GM12878 (cell line): ENCODE data around the gene RHOT1. TPM values are rescaled to one million over a fixed set of nuclear protein-coding genes. Genes with fewer than 3 reads are reported as not detected.

Source experiments
- ATAC-seq: fragments of 200-7000 bp; cut with Tn5 transposase; 3 replicates; pipeline ENCODE4 v1.9.1; 2020; ENCODE audit warnings: mild to moderate bottlenecking, moderate library complexity
- BruUV-seq: library from RNA; stranded (reverse); fragments of 400-500 nt; replicated peaks from 2 replicates; lab custom pipeline; 2021; lab: Mats Ljungman, UMichigan
- CTCF ChIA-PET: fragments of 300-600 bp; sonication (Branson Sonifier 250); formaldehyde crosslinking; extraction: SDS; loops from one replicate; lab custom pipeline; 2021; ENCODE audit warnings: inconsistent platforms; lab: Yijun Ruan, JAX
- POLR2A ChIA-PET: fragments of 350-600 bp; formaldehyde crosslinking; extraction: SDS; loops from one replicate; lab custom pipeline; 2021; ENCODE audit warnings: inconsistent platforms; lab: Charles Lee
- RAD21 ChIA-PET: fragments of 300-600 bp; sonication (Branson Sonifier 250); formaldehyde crosslinking; loops from one replicate; lab custom pipeline; 2023; ENCODE audit warnings: antibody characterized with exemption; ENCODE audit not compliant: unreplicated experiment; lab: Charles Lee
- SMC1A ChIA-PET: fragments of 300-600 bp; sonication (Branson Sonifier 250); formaldehyde crosslinking; loops from one replicate; lab custom pipeline; 2023; ENCODE audit not compliant: unreplicated experiment, uncharacterized antibody; lab: Charles Lee
- DNase-seq: peaks from one replicate; pipeline ENCODE4 v3.0.0-alpha.2; 2011; ENCODE audit warnings: low read depth, low spot score
- FAIRE-seq: peaks from 3 replicates; lab custom pipeline; 2011; peaks lifted over from hg19 to GRCh38; lab: Jason Lieb, UNC
- H2AFZ ChIP-seq: 2 replicates; pipeline ENCODE4 v1.6.0; 2011; ENCODE audit warnings: low read depth, low read length, control low read depth; ENCODE audit not compliant: control insufficient read depth
- H3K27ac ChIP-seq: 2 replicates; pipeline ENCODE4 v1.5.1; 2011; ENCODE audit warnings: control low read depth; ENCODE audit not compliant: control insufficient read depth, insufficient read depth
- H3K27me3 ChIP-seq, 2 experiments: replicated peaks in 1 of 2; 2 replicates each; pipeline versions ENCODE4 v1.6.0 to v1.6.1; 2011; ENCODE audit warnings: low read length in 1 of 2; ENCODE audit not compliant: control insufficient read depth in 2 of 2, insufficient read depth in 2 of 2
- H3K36me3 ChIP-seq, 2 experiments: 2 replicates each; pipeline ENCODE4 v1.5.1; 2011; ENCODE audit warnings: low read length in 1 of 2; ENCODE audit not compliant: control insufficient read depth in 2 of 2, insufficient read depth in 2 of 2
- H3K4me1 ChIP-seq: 2 replicates; pipeline ENCODE4 v1.6.1; 2011; ENCODE audit warnings: mild to moderate bottlenecking, low read length, moderate library complexity, mixed read lengths; ENCODE audit not compliant: control insufficient read depth, insufficient read depth
- H3K4me2 ChIP-seq: 2 replicates; pipeline ENCODE4 v1.6.0; 2011; ENCODE audit warnings: control low read depth; ENCODE audit not compliant: control insufficient read depth, insufficient read depth
- H3K4me3 ChIP-seq: fragments of 200-600 bp; sonication (generic); 2 replicates; pipeline ENCODE4 v1.5.1; 2016
- H3K79me2 ChIP-seq: 2 replicates; pipeline ENCODE4 v1.6.0; 2011; ENCODE audit warnings: low read length; ENCODE audit not compliant: control insufficient read depth, insufficient read depth
- H3K9ac ChIP-seq: 2 replicates; pipeline ENCODE4 v1.8.0; 2011; ENCODE audit warnings: low read length, control low read depth, mixed read lengths; ENCODE audit not compliant: control insufficient read depth, insufficient read depth
- H3K9me3 ChIP-seq: replicated peaks from 3 replicates; pipeline ENCODE4 v1.5.1; 2011; ENCODE audit warnings: mild to moderate bottlenecking, low read length; ENCODE audit not compliant: control insufficient read depth, insufficient read depth
- H4K20me1 ChIP-seq: 2 replicates; pipeline ENCODE4 v1.6.0; 2011; ENCODE audit not compliant: control insufficient read depth, insufficient read depth
- CHD4 ChIP-seq: fragments of 200-600 bp; sonication (generic); IDR thresholded peaks from 2 replicates; pipeline ENCODE4 v1.6.1; 2016; ENCODE audit warnings: mild to moderate bottlenecking
- DPF2 ChIP-seq: fragments of 450-650 bp; IDR thresholded peaks from 2 replicates; pipeline ENCODE4 v1.6.1; 2017; ENCODE audit warnings: mild to moderate bottlenecking
- EED ChIP-seq: sonication (generic); IDR thresholded peaks from 2 replicates; pipeline ENCODE4 v1.6.1; 2016; ENCODE audit warnings: antibody characterized with exemption, low read depth
- NFXL1 ChIP-seq: fragments of 450-650 bp; IDR thresholded peaks from 2 replicates; pipeline ENCODE4 v1.6.1; 2017; ENCODE audit warnings: antibody characterized with exemption, mild to moderate bottlenecking, borderline replicate concordance
- POLR2AphosphoS2 ChIP-seq: IDR thresholded peaks from 2 replicates; pipeline ENCODE4 v1.6.1; 2011; ENCODE audit warnings: low read depth, mild to moderate bottlenecking, low read length, improper control_type of control experiment, moderate library complexity
- TBL1XR1 ChIP-seq: IDR thresholded peaks from 2 replicates; pipeline ENCODE4 v1.6.1; 2012; ENCODE audit warnings: low read depth, low read length, improper control_type of control experiment
- WGBS: methylation state at CpG from one replicate; pipeline ENCODE4 v1.1.6; 2016; ENCODE audit warnings: low lambda C conversion rate; ENCODE audit not compliant: insufficient replicate concordance, insufficient coverage; ENCODE audit errors: missing lambda C conversion rate; 5-methylcytosine and 5-hydroxymethylcytosine counted together
- in situ Hi-C: fragments of 300-500 bp; cut with MboI; formaldehyde crosslinking; loops from 9 replicates; pipeline ENCODE4 v1.14.3; 2018; ENCODE audit warnings: mixed read lengths
- intact Hi-C: fragments of 100-400 bp; cut with micrococcal nuclease; formaldehyde crosslinking; loops from one replicate; pipeline ENCODE4 v1.14.2; 2022; ENCODE audit not compliant: unreplicated experiment
- polyA plus RNA-seq, 11 experiments: library from polyadenylated mRNA; depleted of rRNA in 4 of 11; unstranded in 6 of 11; stranded (reverse) in 5 of 11; fragments of >200 nt; fragmentation: Nextera tagmentation in 4 of 11; fragmentation: Illumina TruSeq in 1 of 11; extraction: Ambion mirVana in 4 of 11; extraction: Trizol in 1 of 11; gene quantifications; 1 replicate in 1 of 11; 2 replicates in 10 of 11; pipeline versions ENCODE4 v1.2.1 to v1.2.3, GENCODE V29; 2011 to 2016; ENCODE audit warnings: inconsistent platforms in 2 of 11, missing spikeins in 2 of 11, low read depth in 1 of 11
- total RNA-seq, 4 experiments: library from RNA; depleted of rRNA in 3 of 4; stranded (reverse); fragments of >200 nt in 3 of 4; fragmentation: Illumina TruSeq in 1 of 4; extraction: Trizol in 1 of 4; gene quantifications; 2 replicates each; pipeline versions ENCODE4 v1.2.1 to v1.2.3, GENCODE V29; 2013 to 2021
- TF ChIP-seq, protein P1 (sequence below): fragments of 450-650 bp; IDR thresholded peaks from 2 replicates; pipeline ENCODE4 v1.6.1; 2016; ENCODE audit warnings: mild to moderate bottlenecking
- TF ChIP-seq, protein P2 (sequence below): fragments of 450-650 bp; IDR thresholded peaks from 2 replicates; pipeline ENCODE4 v1.6.1; 2017; ENCODE audit warnings: mild to moderate bottlenecking
- TF ChIP-seq, protein P3 (sequence below): IDR thresholded peaks from 2 replicates; pipeline ENCODE4 v1.6.1; 2011; ENCODE audit warnings: low read depth, low read length, improper control_type of control experiment, borderline replicate concordance

RHOT1 gene
- total and polyA plus RNA-seq, 10 of the 15 experiments (the other 5 are each of a cell fraction or from before 2014, with no cell fraction given), result 13.3 to 68.2 (median 22.8) TPM

DNA sequence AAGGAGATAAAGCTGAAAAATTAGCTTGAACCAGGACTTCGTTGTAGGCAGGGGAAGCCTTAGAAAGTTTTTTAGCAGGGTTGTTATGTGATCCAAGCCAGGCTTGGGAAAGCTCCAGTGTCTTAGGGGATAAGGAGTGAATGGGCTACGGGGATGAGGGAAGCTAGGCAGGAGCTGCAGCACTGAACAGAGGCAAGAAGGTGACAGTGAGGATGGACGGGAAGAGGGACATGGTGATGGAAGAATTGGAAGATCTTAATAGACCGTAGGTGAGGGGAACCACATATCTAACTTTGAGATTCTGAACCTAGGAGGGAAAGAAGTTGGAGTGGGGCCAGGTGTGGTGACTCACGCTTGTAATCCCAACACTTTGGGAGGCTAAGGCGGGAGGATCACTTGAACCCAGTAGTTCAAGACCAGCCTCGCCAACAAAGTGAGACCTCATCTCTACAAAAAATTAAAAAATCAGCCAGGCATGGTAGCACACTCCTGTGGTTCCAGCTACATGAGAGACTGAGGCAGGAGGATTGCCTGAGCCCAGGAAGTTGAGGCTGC is 126.5 kb downstream of the RHOT1 start:
- Histone ChIP-seq H3K4me2 (no peak overlapping the region), H3K36me3 (no peaks in the 10 kb centered on the region), H3K9ac (no peak overlapping the region), H4K20me1 (no peaks in the 10 kb centered on the region)
- no peak for DNase-seq
- in situ Hi-C loops, result no loop called here
- SMC1A ChIA-PET, result interaction anchor here (1.5 kb wide), 1 partner anchor 47 kb away, joined by 3 read pairs; no protein-coding TSS in a partner anchor
- POLR2A ChIA-PET, result no interaction called here
- TF ChIP-seq TBL1XR1, result no peak
- TF ChIP-seq CHD4, result no peak
- TF ChIP-seq EED, result no peak
- no peak for TF ChIP-seq DPF2
- TF ChIP-seq, protein P1, sequence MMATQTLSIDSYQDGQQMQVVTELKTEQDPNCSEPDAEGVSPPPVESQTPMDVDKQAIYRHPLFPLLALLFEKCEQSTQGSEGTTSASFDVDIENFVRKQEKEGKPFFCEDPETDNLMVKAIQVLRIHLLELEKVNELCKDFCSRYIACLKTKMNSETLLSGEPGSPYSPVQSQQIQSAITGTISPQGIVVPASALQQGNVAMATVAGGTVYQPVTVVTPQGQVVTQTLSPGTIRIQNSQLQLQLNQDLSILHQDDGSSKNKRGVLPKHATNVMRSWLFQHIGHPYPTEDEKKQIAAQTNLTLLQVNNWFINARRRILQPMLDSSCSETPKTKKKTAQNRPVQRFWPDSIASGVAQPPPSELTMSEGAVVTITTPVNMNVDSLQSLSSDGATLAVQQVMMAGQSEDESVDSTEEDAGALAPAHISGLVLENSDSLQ, result no peak
- TF ChIP-seq, protein P2, sequence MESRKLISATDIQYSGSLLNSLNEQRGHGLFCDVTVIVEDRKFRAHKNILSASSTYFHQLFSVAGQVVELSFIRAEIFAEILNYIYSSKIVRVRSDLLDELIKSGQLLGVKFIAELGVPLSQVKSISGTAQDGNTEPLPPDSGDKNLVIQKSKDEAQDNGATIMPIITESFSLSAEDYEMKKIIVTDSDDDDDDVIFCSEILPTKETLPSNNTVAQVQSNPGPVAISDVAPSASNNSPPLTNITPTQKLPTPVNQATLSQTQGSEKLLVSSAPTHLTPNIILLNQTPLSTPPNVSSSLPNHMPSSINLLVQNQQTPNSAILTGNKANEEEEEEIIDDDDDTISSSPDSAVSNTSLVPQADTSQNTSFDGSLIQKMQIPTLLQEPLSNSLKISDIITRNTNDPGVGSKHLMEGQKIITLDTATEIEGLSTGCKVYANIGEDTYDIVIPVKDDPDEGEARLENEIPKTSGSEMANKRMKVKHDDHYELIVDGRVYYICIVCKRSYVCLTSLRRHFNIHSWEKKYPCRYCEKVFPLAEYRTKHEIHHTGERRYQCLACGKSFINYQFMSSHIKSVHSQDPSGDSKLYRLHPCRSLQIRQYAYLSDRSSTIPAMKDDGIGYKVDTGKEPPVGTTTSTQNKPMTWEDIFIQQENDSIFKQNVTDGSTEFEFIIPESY, result no peak
- TF ChIP-seq, protein P3, sequence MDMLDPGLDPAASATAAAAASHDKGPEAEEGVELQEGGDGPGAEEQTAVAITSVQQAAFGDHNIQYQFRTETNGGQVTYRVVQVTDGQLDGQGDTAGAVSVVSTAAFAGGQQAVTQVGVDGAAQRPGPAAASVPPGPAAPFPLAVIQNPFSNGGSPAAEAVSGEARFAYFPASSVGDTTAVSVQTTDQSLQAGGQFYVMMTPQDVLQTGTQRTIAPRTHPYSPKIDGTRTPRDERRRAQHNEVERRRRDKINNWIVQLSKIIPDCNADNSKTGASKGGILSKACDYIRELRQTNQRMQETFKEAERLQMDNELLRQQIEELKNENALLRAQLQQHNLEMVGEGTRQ, result no peak
- TF ChIP-seq NFXL1, result no peak
- no peak for TF ChIP-seq POLR2AphosphoS2
- TF ChIP-seq, all 136 proteins: peak for 0
- intact Hi-C loops, result no loop called here
- Histone ChIP-seq H3K4me1 (peaks cover 4% of the 10 kb centered on the region; the same call in 1 of the 2 replicates), H3K27me3 (peaks cover 15 to 20% of the 10 kb centered on the region in 2 experiments), H2AFZ (no peak overlapping the region), H3K4me3 (no peak overlapping the region), H3K9me3 (no peaks in the 10 kb centered on the region), H3K79me2 (no peaks in the 10 kb centered on the region), H3K27ac (no peak overlapping the region)
- ChIA-PET RAD21 (no interaction called here), CTCF (no interaction called here)
- FAIRE-seq, result no peak
- 53% methylated on average over 7 of the region's 7 CpGs for WGBS
- no TSS peak for BruUV-seq
- ATAC-seq, result no peak
